ENCODE measurements around the gene OR8B8.
"Not testable (repeated sequence)": the region's sequence is repeated elsewhere in the genome, so short reads cannot be mapped to it uniquely, and the experiment has no call there.

Gene OR8B8

DNA sequence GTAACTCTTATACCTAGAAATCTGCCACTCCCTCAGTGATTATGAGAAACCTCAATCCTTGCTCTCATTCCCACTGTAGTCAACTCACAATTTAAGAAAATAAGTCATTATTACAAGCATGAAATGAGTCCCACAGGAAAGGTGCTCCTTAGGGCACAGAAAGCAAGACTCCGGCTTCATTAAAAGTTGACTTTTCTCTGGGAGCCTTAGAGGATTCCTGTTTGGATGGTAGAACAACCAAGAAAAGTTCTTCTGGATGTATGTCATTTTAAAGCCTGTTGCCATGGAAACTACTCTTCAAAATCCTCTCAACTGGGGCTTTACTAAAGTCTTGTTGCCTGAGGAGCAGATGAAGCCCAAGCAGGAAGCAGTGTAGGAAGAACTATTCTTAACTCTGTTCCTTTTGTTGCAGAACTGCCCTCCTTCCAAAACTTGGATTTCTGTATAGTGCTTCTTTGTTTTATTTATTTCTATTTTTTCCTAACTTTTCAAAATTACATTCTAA is at the start of gene OR8B8:
TSS of gene OR8B8 (minus strand) at position 51 of the 505 bp plus-strand sequence. CDS start 4,611 bp downstream, outside the sequence.
- no peak for DNase-seq (ENCODE audit: low read depth)

GRCh38 chr11:124493016-124493655 is 47.6 kb upstream of the OR8B8 start:
- no peak for DNase-seq (ENCODE audit: low read depth)

DNA sequence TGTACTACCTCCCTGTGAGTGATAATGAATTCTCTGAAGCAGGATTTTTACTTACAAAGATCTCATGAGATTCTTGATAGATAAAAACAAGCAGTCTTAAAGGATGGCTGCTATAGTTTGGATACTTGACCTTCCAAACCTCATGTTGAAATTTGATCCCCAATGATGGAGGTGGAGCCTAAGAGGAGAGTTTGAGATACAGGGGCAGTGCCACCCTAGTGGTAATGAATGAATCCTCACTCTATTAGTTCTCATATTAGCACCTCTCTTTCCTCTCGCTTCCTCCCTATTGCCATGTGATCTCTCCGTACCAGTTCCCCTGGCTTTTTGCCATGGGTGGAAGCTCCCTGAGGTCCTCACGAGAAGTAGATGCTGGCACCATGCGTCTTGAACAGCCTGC is 37.9 kb upstream of the OR8B8 start:
- no peak for DNase-seq (ENCODE audit: low read depth)

- no peak for DNase-seq (ENCODE audit: low read depth)
Measured at GRCh38 chr11:124482362-124483147, 37.1 kb upstream of the OR8B8 start.

DNA sequence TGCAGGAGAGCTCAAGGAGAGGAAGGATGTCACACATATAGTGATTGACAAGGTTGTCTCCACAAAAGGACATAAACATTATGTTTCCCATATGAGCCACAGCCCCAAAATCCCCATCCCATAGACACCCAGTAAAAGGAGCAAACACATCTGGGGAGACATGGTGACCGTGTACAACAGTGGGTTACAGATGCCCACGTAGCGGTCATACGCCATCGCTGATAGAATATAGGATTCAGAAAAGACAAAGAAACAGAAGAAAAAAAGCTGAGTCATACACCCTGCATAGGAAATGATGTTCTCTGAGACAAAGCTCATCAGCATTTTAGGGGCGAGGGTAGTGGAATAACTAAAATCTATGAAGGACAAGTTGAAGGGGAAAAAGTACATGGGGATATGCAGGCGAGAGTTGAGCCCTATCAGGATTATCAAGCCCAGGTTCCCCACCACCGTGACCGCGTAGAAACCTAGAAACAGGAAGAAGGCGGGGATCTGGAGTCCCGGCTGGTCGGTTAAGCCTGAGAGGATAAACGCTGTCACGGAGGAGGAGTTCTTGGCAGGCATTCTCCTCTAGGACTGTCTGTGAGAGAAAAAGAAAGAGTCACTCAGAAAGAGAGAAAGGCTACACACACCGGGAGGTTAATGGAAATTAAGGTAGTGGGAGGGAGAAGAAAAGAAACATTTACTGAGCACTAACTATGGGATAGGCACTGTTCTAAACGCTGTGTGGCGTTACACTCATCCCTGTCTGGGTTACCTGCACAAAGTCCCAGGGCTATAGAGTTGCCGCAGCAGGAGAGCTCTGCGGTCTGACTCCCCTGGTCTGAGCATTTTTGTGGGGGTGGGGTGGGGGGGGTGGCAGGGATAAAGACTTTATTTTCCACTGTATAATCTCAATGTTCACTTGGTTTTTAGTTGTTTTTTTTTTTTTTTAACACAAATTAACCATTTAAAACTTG is 36.1 kb upstream of the OR8B8 start:
- no peak for DNase-seq (ENCODE audit: low read depth)

- no peak for DNase-seq (ENCODE audit: low read depth)
Measured at GRCh38 chr11:124479561-124479960, 34.1 kb upstream of the OR8B8 start.

DNA sequence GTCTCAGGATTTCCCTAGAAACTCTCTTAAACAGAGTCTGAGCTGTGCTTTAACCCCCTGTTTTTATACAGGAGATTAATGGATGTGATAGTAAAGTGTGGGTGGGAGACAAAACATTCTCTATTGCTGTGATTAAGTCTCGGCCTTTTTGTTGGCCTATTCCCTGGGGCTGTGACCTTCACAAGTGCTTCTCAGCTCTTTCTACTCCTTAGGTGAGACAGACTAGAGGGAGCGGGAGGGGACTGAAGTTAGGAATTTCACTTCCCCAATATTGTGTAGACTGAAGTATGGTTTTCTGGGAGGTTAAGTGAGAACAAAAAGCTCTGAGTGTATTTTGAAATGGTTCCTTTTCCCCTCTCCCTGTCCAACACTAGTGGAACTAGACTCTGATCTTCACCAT is 29.8 kb upstream of the OR8B8 start:
- DNase-seq (ENCODE audit: low read depth), result no peak

DNA sequence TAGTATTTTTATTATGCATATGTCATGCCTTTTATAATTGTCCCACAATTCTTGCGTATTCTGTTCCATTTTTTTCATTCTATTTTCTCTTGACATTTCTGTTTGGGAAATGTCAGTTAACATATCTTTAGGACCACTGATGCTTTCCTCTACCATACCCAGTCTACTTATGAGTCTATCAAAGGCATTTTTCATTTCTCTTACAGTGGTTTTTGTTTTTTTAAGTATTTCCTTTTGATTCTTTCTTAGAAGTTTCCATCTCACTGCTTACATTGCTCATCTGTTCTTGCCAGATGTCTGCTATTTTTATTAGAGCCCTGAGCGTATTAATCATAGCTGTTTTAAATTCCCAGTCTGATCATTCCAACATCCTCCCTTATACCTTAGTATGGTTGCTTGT is 29.3 kb upstream of the OR8B8 start:
- DNase-seq (ENCODE audit: low read depth), result no peak

DNA sequence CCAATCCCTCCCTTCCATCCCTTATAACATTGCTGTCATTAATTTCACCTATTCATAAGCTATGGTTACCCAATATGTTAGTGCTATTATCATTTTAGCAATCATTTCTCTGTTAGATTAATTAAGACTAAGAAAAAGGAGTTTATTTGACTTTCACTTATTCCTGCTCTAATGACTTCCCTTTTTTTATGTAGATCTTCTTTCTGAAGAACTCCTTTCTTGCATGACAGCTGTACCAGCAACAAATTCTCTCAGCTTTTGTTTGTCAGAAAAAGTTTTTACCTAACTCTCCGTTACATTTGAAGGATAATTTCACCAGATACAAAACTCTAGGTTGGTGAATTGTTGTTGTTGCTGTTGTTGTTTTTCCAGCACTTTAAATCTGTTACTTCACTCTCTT is 28.6 kb upstream of the OR8B8 start:
- no peak for DNase-seq (ENCODE audit: low read depth)

DNA sequence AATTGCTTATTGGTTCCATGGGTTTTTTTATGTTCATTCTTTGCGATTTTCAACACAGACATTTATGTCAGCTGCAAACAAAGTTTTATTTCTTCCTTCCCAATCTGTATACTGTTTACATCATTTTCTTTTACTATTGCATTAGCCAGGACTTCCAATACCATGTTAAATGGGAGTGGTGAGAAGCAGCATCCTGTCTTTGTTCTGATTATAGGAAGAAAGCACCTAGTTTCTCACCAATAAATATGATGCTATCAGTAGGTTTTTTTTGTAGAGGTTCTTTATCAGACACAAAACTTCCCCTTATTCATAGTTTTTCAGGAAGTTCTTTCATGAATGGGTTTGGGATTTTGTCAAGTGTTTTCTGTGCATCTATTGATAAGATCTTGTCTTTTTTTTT is 28.0 kb upstream of the OR8B8 start:
- DNase-seq (ENCODE audit: low read depth), result no peak

- no peak for DNase-seq (ENCODE audit: low read depth)
Measured at GRCh38 chr11:124470561-124471227, 25.2 kb upstream of the OR8B8 start.

DNA sequence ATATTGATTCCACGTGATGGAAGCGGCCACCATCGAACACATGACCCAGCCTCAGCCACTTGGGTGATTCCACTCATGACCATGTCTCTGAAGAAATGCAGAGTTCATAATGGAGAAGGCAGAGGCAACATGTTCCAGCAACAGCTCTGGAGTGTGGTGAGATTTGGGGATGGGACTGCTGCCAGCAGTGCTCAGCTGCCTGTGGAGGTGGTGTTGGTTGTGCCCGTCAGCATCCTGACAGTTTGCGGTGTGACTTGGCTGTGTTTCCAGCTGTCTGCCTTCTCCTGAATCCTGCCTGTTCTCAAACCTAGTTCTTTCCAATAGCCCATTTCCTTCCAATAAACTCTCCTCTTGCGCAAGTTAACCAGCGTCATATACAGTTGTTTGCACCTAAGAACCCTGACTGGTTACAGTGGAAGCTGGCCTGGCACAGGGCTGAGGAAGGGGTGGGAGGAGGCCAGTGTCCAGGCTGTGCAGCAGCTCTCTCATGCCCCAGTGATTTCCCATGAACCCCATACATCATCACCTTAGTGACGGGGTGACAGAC is 22.0 kb upstream of the OR8B8 start:
- no peak for DNase-seq (ENCODE audit: low read depth)

GRCh38 chr11:124465368-124465767 is 19.9 kb upstream of the OR8B8 start:
- DNase-seq (ENCODE audit: low read depth), result no peak

DNA sequence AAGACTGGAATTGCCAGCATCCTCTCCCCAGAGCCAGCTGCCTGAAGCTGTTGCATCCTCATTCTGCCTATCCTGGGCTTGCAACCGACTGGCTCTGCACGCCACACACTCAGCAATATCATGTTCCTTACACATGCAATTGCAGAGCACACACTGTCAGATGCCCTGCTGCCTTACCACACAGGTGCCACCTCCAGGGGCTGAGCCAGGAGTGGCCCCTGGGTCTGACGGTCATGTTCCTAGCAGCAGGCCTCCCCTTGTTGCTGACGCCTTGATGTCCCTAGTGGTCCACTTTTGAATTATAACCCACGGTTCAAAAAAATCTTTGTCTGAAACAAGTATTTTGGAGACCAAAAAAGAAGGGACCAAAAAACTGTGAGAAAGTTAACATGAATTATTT is 18.5 kb upstream of the OR8B8 start:
- DNase-seq (ENCODE audit: low read depth), result no peak

GRCh38 chr11:124463324-124463723 is 17.8 kb upstream of the OR8B8 start:
- no peak for DNase-seq (ENCODE audit: low read depth)

DNA sequence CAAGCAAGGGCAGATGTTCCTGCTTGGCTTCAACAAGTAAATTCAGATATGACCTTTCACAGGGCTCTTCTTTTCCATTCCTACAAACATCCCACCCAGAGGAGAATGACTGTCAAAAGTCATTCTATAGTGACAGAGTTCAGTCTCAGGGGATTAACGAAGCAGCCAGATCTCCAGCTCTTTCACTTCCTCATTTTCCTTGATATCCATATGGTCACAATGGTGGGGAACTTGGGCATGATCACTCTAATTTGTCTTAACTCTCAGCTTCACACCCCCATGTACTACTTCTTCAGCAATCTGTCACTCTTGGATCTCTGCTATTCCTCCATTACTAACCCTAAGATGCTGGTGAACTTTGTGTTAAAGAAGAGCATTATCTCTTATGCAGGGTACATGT is 15.0 kb upstream of the OR8B8 start:
- no peak for DNase-seq (ENCODE audit: low read depth)

- not testable (repeated sequence) for DNase-seq (ENCODE audit: low read depth)
Measured at GRCh38 chr11:124459379-124459778, 13.9 kb upstream of the OR8B8 start.

DNA sequence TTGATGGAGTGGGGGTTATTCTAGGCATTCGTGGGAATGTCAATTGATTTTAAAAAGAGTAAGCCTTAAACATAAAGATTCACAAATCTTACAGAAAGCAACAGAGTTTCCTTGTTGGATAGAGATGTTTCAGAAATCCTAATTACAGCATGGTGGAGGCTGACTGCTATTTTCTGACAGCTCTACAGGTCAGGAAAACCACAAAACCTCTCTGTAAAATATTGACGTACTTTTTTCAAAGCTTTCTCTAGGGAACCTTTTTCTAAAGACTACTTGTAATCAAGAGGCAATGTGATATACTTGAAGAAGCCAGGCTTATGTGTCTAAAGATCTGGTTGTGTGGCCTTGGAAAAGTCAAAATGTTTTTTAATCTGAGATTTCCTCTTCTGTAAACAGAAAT is 9.1 kb upstream of the OR8B8 start:
- DNase-seq (ENCODE audit: low read depth), result no peak

DNA sequence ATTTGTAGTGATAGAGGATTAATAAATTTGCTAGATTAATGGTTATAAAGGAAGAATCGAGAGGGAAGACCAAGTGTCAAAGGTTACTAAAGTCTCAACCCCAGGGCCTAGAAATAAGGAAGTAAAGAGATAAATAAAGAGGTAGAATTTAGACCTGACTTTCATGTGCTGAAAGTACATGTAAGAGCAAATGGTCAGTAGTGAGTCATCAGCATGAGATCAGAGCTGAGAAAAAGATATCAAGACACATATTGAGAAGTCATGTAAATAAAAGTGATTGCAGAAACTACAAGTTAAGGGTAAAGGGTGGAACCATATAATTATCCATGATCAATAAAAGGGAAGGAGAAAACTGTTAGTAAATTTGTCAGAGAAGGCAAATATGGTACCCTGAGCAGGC is 1.4 kb upstream of the OR8B8 start:
- DNase-seq (ENCODE audit: low read depth), result no peak

- DNase-seq (ENCODE audit: low read depth), result no peak
Measured at GRCh38 chr11:124442847-124443246, 2.6 kb downstream of the OR8B8 start.

- DNase-seq (ENCODE audit: low read depth), result no peak
Measured at GRCh38 chr11:124442442-124442841, 3.1 kb downstream of the OR8B8 start.

DNA sequence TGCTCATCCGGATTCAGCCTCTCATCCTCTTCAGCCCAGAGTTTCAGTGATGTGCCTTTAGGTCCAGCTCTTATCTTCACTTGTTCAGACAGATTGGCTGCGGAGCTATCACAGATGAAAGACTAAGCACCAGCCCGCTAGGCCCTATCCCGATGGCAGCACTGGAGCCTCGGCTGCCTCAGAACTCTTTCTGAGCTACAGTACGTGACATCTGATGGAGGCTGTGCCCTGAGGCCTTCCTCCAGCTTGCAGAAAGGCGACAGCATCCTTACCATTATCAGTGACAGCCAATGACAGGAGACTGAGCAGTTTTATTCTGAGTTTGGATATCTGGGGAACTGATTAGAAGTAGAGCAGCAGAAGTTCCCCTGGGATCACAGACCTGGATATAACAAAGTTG is 4.0 kb downstream of the OR8B8 start:
- no peak for DNase-seq (ENCODE audit: low read depth)
